Neural progenitor cell (in vitro differentiated cells): ENCODE results near the gene KRTAP17-1. TPM values are rescaled to one million over a fixed set of nuclear protein-coding genes. Genes with fewer than 3 reads are reported as not detected.

ENCODE experiments used
- DNase-seq: peaks from one replicate; pipeline ENCODE4 v3.0.0-alpha.2; 2016; ENCODE audit warnings: low spot score
- H2AFZ ChIP-seq: fragments of 200-600 bp; sonication (generic); replicated peaks from 2 replicates; pipeline ENCODE4 v1.6.1; 2016; ENCODE audit warnings: antibody characterized with exemption
- H3F3A ChIP-seq: fragments of 200-600 bp; sonication (generic); 2 replicates; pipeline ENCODE4 v1.6.1; 2016; ENCODE audit warnings: antibody characterized with exemption, low read depth
- H3K27ac ChIP-seq: fragments of 200-600 bp; sonication (generic); 2 replicates; pipeline ENCODE4 v1.5.1; 2016; ENCODE audit warnings: mild to moderate bottlenecking
- H3K27me3 ChIP-seq: fragments of 200-600 bp; sonication (generic); 2 replicates; pipeline ENCODE4 v1.6.1; 2016; ENCODE audit warnings: mild to moderate bottlenecking, moderate library complexity
- H3K36me3 ChIP-seq: fragments of 200-600 bp; sonication (generic); 2 replicates; pipeline ENCODE4 v1.5.1; 2016
- H3K4me1 ChIP-seq: fragments of 200-600 bp; sonication (generic); 2 replicates; pipeline ENCODE4 v1.6.1; 2016; ENCODE audit warnings: mixed run types
- H3K4me2 ChIP-seq: fragments of 200-600 bp; sonication (generic); 2 replicates; pipeline ENCODE4 v1.6.1; 2016
- H3K4me3 ChIP-seq: fragments of 200-600 bp; sonication (generic); 2 replicates; pipeline ENCODE4 v1.5.1; 2016
- H3K79me2 ChIP-seq: fragments of 200-600 bp; sonication (generic); 2 replicates; pipeline ENCODE4 v1.6.1; 2016; ENCODE audit warnings: low read depth
- H3K9ac ChIP-seq: fragments of 200-600 bp; sonication (generic); 2 replicates; pipeline ENCODE4 v1.6.1; 2016
- H3K9me3 ChIP-seq: fragments of 200-600 bp; sonication (generic); 2 replicates; pipeline ENCODE4 v1.5.1; 2016; ENCODE audit warnings: low read depth
- H4K20me1 ChIP-seq: fragments of 200-600 bp; sonication (generic); 2 replicates; pipeline ENCODE4 v1.6.1; 2016; ENCODE audit warnings: low read depth
- H3K27ac Mint-ChIP-seq: 3 replicates; pipeline ENCODE4 v1.8.0; 2021; ENCODE audit warnings: mixed read lengths
- H3K27me3 Mint-ChIP-seq: 2 replicates; pipeline ENCODE4 v1.8.0; 2022; ENCODE audit warnings: low read depth, mild to moderate bottlenecking, inconsistent platforms, moderate library complexity, mixed read lengths; ENCODE audit not compliant: insufficient read depth
- H3K36me3 Mint-ChIP-seq: 3 replicates; pipeline ENCODE4 v1.8.0; 2021; ENCODE audit warnings: mixed read lengths
- H3K4me1 Mint-ChIP-seq: 3 replicates; pipeline ENCODE4 v1.8.0; 2021; ENCODE audit warnings: mixed read lengths
- H3K4me3 Mint-ChIP-seq: 3 replicates; pipeline ENCODE4 v1.8.0; 2021; ENCODE audit warnings: mild to moderate bottlenecking, moderate library complexity, mixed read lengths
- H3K9me3 Mint-ChIP-seq: 3 replicates; pipeline ENCODE4 v1.8.0; 2020; ENCODE audit warnings: mixed read lengths
- EZH2 ChIP-seq: fragments of 200-600 bp; sonication (generic); IDR thresholded peaks from 2 replicates; pipeline ENCODE4 v1.6.1; 2017; ENCODE audit warnings: antibody characterized with exemption, mild to moderate bottlenecking, moderate library complexity
- EZH2phosphoT487 ChIP-seq: fragments of 200-600 bp; sonication (generic); IDR thresholded peaks from 2 replicates; pipeline ENCODE4 v1.6.1; 2017; ENCODE audit warnings: antibody characterized with exemption
- total RNA-seq: library from RNA; depleted of rRNA; stranded (reverse); fragments of >200 nt; gene quantifications from 2 replicates; pipeline ENCODE4 v1.2.3, GENCODE V29; 2015; ENCODE audit warnings: low replicate concordance
- TF ChIP-seq, protein P1 (sequence below): fragments of 200-600 bp; sonication (generic); IDR thresholded peaks from 2 replicates; pipeline ENCODE4 v1.5.1; 2017; ENCODE audit warnings: antibody characterized with exemption, mild to moderate bottlenecking

KRTAP17-1 gene
- total RNA-seq, 1 donor from 2014 or later: not detected

DNA sequence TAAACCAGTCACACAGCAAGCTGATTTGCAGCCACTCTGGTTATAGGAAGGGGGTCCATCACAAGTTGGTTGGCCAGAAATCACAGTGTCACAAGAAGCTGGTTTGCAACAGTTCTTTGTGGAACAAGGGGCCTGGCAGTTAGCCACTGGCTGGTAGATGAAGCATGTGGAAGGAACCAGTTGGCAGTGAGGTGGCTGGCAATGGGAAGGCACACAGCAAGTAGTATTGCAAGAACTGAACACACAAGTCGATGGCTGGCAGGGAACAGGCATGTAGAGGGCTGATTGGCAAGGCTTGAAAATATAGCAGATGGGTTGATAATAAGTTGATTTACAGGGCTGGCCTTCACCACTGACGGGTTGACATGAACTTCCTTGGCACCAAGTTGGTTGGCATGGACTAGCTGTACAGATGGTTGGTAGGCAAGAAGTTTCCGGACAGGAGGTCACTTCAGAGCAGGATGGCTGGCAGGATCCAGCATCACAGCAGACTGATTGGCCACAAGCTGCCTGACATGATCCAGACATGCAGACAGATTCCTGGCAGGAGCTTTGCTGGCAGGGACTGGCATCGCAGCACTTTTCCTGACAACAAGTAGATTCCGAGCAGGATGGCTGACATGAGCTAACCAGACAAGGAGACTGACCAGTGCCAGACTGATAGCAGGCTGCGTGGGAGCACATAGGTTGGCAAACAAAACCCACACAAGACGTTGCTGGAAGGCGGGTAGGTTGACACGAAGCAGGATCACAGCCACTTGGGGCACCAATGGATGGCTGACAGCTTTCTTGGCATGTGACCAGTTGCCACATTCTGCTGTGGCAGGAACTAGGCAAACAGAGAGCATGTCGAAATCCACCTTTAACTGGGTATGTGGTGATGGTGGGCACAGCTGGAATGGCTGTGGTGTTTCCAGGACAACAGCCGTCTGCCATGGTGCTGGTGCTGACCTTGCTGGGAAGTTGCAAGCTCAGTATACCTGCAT is 13.3 kb downstream of the KRTAP17-1 start, which contains the start of gene KRTAP29-1:
Gene KRTAP29-1 (minus strand): TSS at position 936 of the 986 bp plus-strand sequence. CDS start 0 bp downstream, at position 936.
- H3K27me3 ChIP-seq: no peaks in the 10 kb centered on the region
- H3K4me3 Mint-ChIP-seq: no peak within 1 kb of the TSS
- TF ChIP-seq EZH2: no peak
- TF ChIP-seq EZH2phosphoT487: no peak
- TF ChIP-seq, protein P1, sequence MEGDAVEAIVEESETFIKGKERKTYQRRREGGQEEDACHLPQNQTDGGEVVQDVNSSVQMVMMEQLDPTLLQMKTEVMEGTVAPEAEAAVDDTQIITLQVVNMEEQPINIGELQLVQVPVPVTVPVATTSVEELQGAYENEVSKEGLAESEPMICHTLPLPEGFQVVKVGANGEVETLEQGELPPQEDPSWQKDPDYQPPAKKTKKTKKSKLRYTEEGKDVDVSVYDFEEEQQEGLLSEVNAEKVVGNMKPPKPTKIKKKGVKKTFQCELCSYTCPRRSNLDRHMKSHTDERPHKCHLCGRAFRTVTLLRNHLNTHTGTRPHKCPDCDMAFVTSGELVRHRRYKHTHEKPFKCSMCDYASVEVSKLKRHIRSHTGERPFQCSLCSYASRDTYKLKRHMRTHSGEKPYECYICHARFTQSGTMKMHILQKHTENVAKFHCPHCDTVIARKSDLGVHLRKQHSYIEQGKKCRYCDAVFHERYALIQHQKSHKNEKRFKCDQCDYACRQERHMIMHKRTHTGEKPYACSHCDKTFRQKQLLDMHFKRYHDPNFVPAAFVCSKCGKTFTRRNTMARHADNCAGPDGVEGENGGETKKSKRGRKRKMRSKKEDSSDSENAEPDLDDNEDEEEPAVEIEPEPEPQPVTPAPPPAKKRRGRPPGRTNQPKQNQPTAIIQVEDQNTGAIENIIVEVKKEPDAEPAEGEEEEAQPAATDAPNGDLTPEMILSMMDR: no peak
- peaks cover 4% of the 10 kb centered on the region for H3K27me3 Mint-ChIP-seq
- H3K79me2 ChIP-seq: no peaks in the 10 kb centered on the region
- no peak within 1 kb of the TSS for H3K27ac Mint-ChIP-seq
- H3K36me3 Mint-ChIP-seq: no peaks in the 10 kb centered on the region
- H4K20me1 ChIP-seq: no peaks in the 10 kb centered on the region
- DNase-seq: no peak
- H3K9me3 ChIP-seq: no peaks in the 10 kb centered on the region
- H3K9ac ChIP-seq: no peak within 1 kb of the TSS
- H3K27ac ChIP-seq: no peak within 1 kb of the TSS
- no peaks in the 10 kb centered on the region for H3K9me3 Mint-ChIP-seq
- H3K4me1 Mint-ChIP-seq: no peaks in the 10 kb centered on the region
- H3F3A ChIP-seq: no peaks in the 10 kb centered on the region
- H3K36me3 ChIP-seq: no peaks in the 10 kb centered on the region
- H3K4me2 ChIP-seq: no peak within 1 kb of the TSS
- no peak within 1 kb of the TSS for H2AFZ ChIP-seq
- no peak within 1 kb of the TSS for H3K4me3 ChIP-seq
- no peaks in the 10 kb centered on the region for H3K4me1 ChIP-seq

DNA sequence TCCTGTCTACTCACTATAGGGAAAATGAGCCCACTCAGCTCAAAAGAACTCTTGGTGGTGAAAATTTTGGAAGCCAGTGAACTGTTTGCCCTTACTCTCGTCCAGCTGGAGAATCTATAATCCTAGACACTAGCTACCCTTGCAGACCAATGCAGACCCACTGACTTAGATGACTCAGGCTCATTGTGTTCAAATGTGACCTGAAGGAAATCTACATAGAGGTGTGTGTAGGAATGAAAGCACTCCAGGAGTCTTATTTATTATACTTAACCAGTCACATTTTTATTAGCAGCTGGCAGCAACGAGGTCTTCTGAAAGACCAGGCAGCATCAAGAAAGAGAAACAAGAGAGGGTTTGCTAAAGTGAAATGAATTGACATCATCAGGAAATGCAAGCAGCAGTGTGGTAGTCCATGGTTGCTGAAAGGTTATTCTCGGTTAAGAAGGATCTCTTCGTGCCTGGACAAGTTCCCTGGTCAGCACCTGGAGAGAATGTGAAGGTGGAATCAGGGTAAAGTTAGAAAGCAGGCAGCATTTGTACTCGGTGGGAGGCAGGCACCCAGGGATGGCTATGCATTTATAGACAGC is 14.2 kb downstream of the KRTAP17-1 start:
- Histone ChIP-seq H2AFZ (no peak overlapping the region), H3K36me3 (no peaks in the 10 kb centered on the region), H3F3A (no peaks in the 10 kb centered on the region), H3K4me3 (no peak overlapping the region), H3K79me2 (no peaks in the 10 kb centered on the region), H3K9ac (no peak overlapping the region), H3K27me3 (no peaks in the 10 kb centered on the region), H4K20me1 (no peaks in the 10 kb centered on the region), H3K4me2 (no peak overlapping the region), H3K9me3 (no peaks in the 10 kb centered on the region), H3K27ac (no peak overlapping the region), H3K4me1 (no peaks in the 10 kb centered on the region)
- TF ChIP-seq EZH2 (no peak), EZH2phosphoT487 (no peak)
- TF ChIP-seq, protein P1: no peak
- Mint-ChIP-seq H3K4me1 (no peaks in the 10 kb centered on the region), H3K27ac (no peak overlapping the region), H3K36me3 (no peaks in the 10 kb centered on the region), H3K4me3 (no peak overlapping the region), H3K27me3 (peaks cover 4% of the 10 kb centered on the region), H3K9me3 (no peaks in the 10 kb centered on the region)
- no peak for DNase-seq

DNA sequence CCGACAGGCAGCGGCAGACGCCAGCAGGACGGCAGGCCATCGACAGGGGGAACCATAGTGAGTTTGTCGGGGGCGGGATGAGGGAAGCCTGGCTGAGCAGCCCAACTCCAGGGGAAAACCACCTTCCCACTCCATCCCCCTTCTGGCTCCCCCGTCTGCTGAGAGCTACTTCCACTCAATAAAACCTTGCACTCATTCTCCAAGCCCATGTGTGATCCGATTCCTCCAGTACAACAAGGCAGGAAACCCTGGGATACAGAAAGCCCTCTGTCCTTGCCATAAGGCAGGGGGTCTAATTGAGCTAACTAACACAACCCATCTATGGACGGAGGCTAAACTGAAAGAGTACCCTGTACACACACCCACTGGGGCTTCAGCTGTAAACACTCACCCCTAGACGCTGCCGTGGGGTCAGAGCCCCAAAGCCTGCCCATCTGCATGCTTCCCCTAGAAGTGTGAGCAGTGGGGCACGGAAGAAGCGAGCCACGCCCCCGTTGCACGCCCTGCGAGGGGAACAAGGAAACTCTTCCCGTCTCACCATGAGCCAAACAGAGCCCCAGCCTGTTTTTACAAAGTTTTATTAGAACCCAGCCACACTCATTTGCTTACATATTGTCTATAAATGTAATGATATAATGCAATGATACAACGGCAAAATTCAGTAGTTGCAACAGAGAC is 16.9 kb downstream of the KRTAP17-1 start:
- Histone ChIP-seq H3K4me3 (no peak overlapping the region), H3K9me3 (no peaks in the 10 kb centered on the region), H3K79me2 (no peaks in the 10 kb centered on the region), H3K36me3 (no peaks in the 10 kb centered on the region), H4K20me1 (no peaks in the 10 kb centered on the region), H3F3A (no peaks in the 10 kb centered on the region), H2AFZ (no peak overlapping the region), H3K27ac (no peak overlapping the region), H3K4me1 (no peaks in the 10 kb centered on the region), H3K27me3 (no peaks in the 10 kb centered on the region), H3K4me2 (no peak overlapping the region), H3K9ac (no peak overlapping the region)
- H3K4me1 Mint-ChIP-seq: no peaks in the 10 kb centered on the region
- no peaks in the 10 kb centered on the region for H3K36me3 Mint-ChIP-seq
- H3K9me3 Mint-ChIP-seq: no peaks in the 10 kb centered on the region
- H3K27me3 Mint-ChIP-seq: peaks cover 2% of the 10 kb centered on the region
- H3K4me3 Mint-ChIP-seq: no peak overlapping the region
- no peak for TF ChIP-seq EZH2phosphoT487
- no peak for DNase-seq
- H3K27ac Mint-ChIP-seq: no peak overlapping the region
